Breast epithelium (tissue), 3 donors: ENCODE data around the gene KRT33A.

ENCODE experiments used
- CTCF ChIP-seq, 3 donors: fragments of 450-650 bp; IDR thresholded peaks; one replicate each; pipeline ENCODE4 v1.5.1; 2016 to 2017; ENCODE audit warnings: antibody characterized with exemption in 3 of 3, mild to moderate bottlenecking in 3 of 3, moderate library complexity in 3 of 3
- POLR2AphosphoS5 ChIP-seq, 3 donors: sonication (generic); formaldehyde crosslinking; IDR thresholded peaks; one replicate each; pipeline ENCODE4 v1.6.1; 2017; ENCODE audit warnings: antibody characterized with exemption in 3 of 3

- TF ChIP-seq CTCF (IDR thresholded peaks at IDR 0.05) (no peak), POLR2AphosphoS5 (IDR thresholded peaks at IDR 0.05) (no peak)
Measured at GRCh38 chr17:41326173-41327145, 24.2 kb downstream of the KRT33A start.
